Measurements from ENCODE around the gene VAT1L. TPM values are rescaled to one million over a fixed set of nuclear protein-coding genes. Genes with fewer than 3 reads are reported as not detected.

VAT1L gene
- total RNA-seq, 4 donors from 2014 or later, result 0.89 to 4.7 (median 2.3) TPM

- H3K9me3 ChIP-seq, result no peaks in the 10 kb centered on the region
- ATAC-seq, result no peak
- H3K27me3 ChIP-seq, result peaks cover 6% of the 10 kb centered on the region
- 63% methylated on average over 3 of the region's 3 CpGs; no CpG with 5 or more reads in 1 of the 2 donors for WGBS, 2 donors (ENCODE audit: low coverage in 1 of 2)
- H3K27ac ChIP-seq, result no peak overlapping the region
- TF ChIP-seq EP300 (IDR thresholded peaks at IDR 0.05) (no peak), POLR2A (IDR thresholded peaks at IDR 0.05) (no peak), POLR2AphosphoS5 (IDR thresholded peaks at IDR 0.05) (no peak), CTCF (IDR thresholded peaks at IDR 0.05) (no peak)
- no peaks in the 10 kb centered on the region for H3K4me1 ChIP-seq
- no peak overlapping the region for H3K4me3 ChIP-seq
- no peaks in the 10 kb centered on the region for H3K36me3 ChIP-seq
Measured at GRCh38 chr16:77843405-77843804, 55.0 kb downstream of the VAT1L start.

- no peak overlapping the region for H3K4me3 ChIP-seq
- H3K27ac ChIP-seq, result no peak overlapping the region
- H3K36me3 ChIP-seq, result no peaks in the 10 kb centered on the region
- peaks cover 6% of the 10 kb centered on the region for H3K27me3 ChIP-seq
- no peaks in the 10 kb centered on the region for H3K9me3 ChIP-seq
- WGBS, 2 donors (ENCODE audit: low coverage in 1 of 2), result 70 to 91% methylated on average over 2 to 4 of the region's 4 CpGs
- TF ChIP-seq POLR2AphosphoS5 (IDR thresholded peaks at IDR 0.05) (no peak), POLR2A (IDR thresholded peaks at IDR 0.05) (no peak), EP300 (IDR thresholded peaks at IDR 0.05) (no peak), CTCF (IDR thresholded peaks at IDR 0.05) (no peak)
- ATAC-seq, result no peak
- no peaks in the 10 kb centered on the region for H3K4me1 ChIP-seq
Measured at GRCh38 chr16:77844801-77845200, 56.4 kb downstream of the VAT1L start.

- H3K27me3 ChIP-seq, result peaks cover 3% of the 10 kb centered on the region
- no peak for ATAC-seq
- TF ChIP-seq POLR2AphosphoS5 (IDR thresholded peaks at IDR 0.05), result no peak
- no peaks in the 10 kb centered on the region for H3K9me3 ChIP-seq
- H3K4me1 ChIP-seq, result no peaks in the 10 kb centered on the region
- H3K4me3 ChIP-seq, result no peak overlapping the region
- 28 to 79% methylated on average over 3 to 11 of the region's 13 CpGs for WGBS, 2 donors (ENCODE audit: low coverage in 1 of 2)
- no peaks in the 10 kb centered on the region for H3K36me3 ChIP-seq
- no peak overlapping the region for H3K27ac ChIP-seq
Measured at GRCh38 chr16:77849646-77850258, 61.4 kb downstream of the VAT1L start.

GRCh38 chr16:77850636-77851333 is 62.4 kb downstream of the VAT1L start:
- 57 to 69% methylated on average over 3 to 4 of the region's 8 CpGs for WGBS, 2 donors (ENCODE audit: low coverage in 1 of 2)
- H3K9me3 ChIP-seq, result no peaks in the 10 kb centered on the region
- H3K27ac ChIP-seq, result no peak overlapping the region
- no peaks in the 10 kb centered on the region for H3K4me1 ChIP-seq
- peaks cover 9% of the 10 kb centered on the region for H3K27me3 ChIP-seq
- H3K36me3 ChIP-seq, result no peaks in the 10 kb centered on the region
- ATAC-seq, result no peak
- TF ChIP-seq CTCF (IDR thresholded peaks at IDR 0.05), result no peak
- TF ChIP-seq POLR2A (IDR thresholded peaks at IDR 0.05), result no peak
- no peak for TF ChIP-seq POLR2AphosphoS5 (IDR thresholded peaks at IDR 0.05)
- TF ChIP-seq EP300 (IDR thresholded peaks at IDR 0.05), result no peak
- no peak overlapping the region for H3K4me3 ChIP-seq

- Histone ChIP-seq H3K27ac (no peak overlapping the region), H3K4me1 (no peaks in the 10 kb centered on the region), H3K9me3 (no peaks in the 10 kb centered on the region), H3K4me3 (no peak overlapping the region), H3K27me3 (peaks cover 9% of the 10 kb centered on the region), H3K36me3 (no peaks in the 10 kb centered on the region)
- TF ChIP-seq CTCF (IDR thresholded peaks at IDR 0.05), result no peak
- no peak for TF ChIP-seq POLR2A (IDR thresholded peaks at IDR 0.05)
- no peak for TF ChIP-seq POLR2AphosphoS5 (IDR thresholded peaks at IDR 0.05)
- no peak for TF ChIP-seq EP300 (IDR thresholded peaks at IDR 0.05)
- 65 to 75% methylated on average over 4 to 5 of the region's 5 CpGs for WGBS, 2 donors (ENCODE audit: low coverage in 1 of 2)
- no peak for ATAC-seq
Measured at GRCh38 chr16:77853161-77853560, 64.8 kb downstream of the VAT1L start.
